Ishikawa (cell line): Measurements from ENCODE around the gene GABRB3.

Experiments used
- CEBPB ChIP-seq: IDR thresholded peaks from 2 replicates; pipeline ENCODE4 v1.6.1; 2012
- EP300 ChIP-seq: IDR thresholded peaks from 2 replicates; pipeline ENCODE4 v1.6.1; 2012; ENCODE audit warnings: borderline replicate concordance
- FOXM1 ChIP-seq: IDR thresholded peaks from 2 replicates; pipeline ENCODE4 v1.6.1; 2012; ENCODE audit warnings: low read depth, borderline replicate concordance
- MAX ChIP-seq: IDR thresholded peaks from 2 replicates; pipeline ENCODE4 v1.6.1; 2012
- NFIC ChIP-seq: IDR thresholded peaks from 2 replicates; pipeline ENCODE4 v1.6.1; 2012
- RAD21 ChIP-seq: IDR thresholded peaks from 2 replicates; pipeline ENCODE4 v1.6.1; 2012; ENCODE audit warnings: low read depth
- YY1 ChIP-seq: IDR thresholded peaks from 2 replicates; pipeline ENCODE4 v1.6.1; 2012; ENCODE audit warnings: low read depth
- ZBTB7A ChIP-seq: IDR thresholded peaks from 2 replicates; pipeline ENCODE4 v1.6.1; 2012; ENCODE audit warnings: low read depth
- TF ChIP-seq, protein P1 (sequence below): IDR thresholded peaks from 2 replicates; pipeline ENCODE4 v1.6.1; 2012; ENCODE audit warnings: low read depth, mild to moderate bottlenecking

GRCh38 chr15:26702381-26702780, 70.5 kb downstream of the GABRB3 start:
- no peak for TF ChIP-seq NFIC
- TF ChIP-seq RAD21 = no peak
- TF ChIP-seq CEBPB = no peak
- no peak for TF ChIP-seq FOXM1
- TF ChIP-seq MAX = no peak
- no peak for TF ChIP-seq EP300
- TF ChIP-seq ZBTB7A = no peak
- no peak for TF ChIP-seq YY1
- TF ChIP-seq, protein P1, sequence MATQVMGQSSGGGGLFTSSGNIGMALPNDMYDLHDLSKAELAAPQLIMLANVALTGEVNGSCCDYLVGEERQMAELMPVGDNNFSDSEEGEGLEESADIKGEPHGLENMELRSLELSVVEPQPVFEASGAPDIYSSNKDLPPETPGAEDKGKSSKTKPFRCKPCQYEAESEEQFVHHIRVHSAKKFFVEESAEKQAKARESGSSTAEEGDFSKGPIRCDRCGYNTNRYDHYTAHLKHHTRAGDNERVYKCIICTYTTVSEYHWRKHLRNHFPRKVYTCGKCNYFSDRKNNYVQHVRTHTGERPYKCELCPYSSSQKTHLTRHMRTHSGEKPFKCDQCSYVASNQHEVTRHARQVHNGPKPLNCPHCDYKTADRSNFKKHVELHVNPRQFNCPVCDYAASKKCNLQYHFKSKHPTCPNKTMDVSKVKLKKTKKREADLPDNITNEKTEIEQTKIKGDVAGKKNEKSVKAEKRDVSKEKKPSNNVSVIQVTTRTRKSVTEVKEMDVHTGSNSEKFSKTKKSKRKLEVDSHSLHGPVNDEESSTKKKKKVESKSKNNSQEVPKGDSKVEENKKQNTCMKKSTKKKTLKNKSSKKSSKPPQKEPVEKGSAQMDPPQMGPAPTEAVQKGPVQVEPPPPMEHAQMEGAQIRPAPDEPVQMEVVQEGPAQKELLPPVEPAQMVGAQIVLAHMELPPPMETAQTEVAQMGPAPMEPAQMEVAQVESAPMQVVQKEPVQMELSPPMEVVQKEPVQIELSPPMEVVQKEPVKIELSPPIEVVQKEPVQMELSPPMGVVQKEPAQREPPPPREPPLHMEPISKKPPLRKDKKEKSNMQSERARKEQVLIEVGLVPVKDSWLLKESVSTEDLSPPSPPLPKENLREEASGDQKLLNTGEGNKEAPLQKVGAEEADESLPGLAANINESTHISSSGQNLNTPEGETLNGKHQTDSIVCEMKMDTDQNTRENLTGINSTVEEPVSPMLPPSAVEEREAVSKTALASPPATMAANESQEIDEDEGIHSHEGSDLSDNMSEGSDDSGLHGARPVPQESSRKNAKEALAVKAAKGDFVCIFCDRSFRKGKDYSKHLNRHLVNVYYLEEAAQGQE = no peak
